HG03135 (cell line): ENCODE measurements around the gene FGD3.
"Not testable (repeated sequence)": the region's sequence is repeated elsewhere in the genome, so short reads cannot be mapped to it uniquely, and the experiment has no call there.

Source experiments
- ATAC-seq: cut with Tn5 transposase; IDR thresholded peaks from one replicate; pipeline ENCODE4 v1.9.1; 2021; ENCODE audit warnings: mild to moderate bottlenecking, moderate library complexity; ENCODE audit not compliant: unreplicated experiment

FGD3 gene

GRCh38 chr9:92947268-92948037 is at the start of gene FGD3:
TSS of gene FGD3 (plus strand) at chr9:92947523. CDS start at chr9:92976257, 28,734 bp downstream.
- no peak for ATAC-seq

- not testable (repeated sequence) for ATAC-seq
Observed at GRCh38 chr9:92905137-92905536, 42.2 kb upstream of the FGD3 start.

GRCh38 chr9:92911511-92912475 is 35.5 kb upstream of the FGD3 start:
- ATAC-seq: no peak

GRCh38 chr9:92917176-92917800 is 30.0 kb upstream of the FGD3 start:
- ATAC-seq: no peak

- ATAC-seq: no peak
Observed at GRCh38 chr9:92920437-92920836, 26.9 kb upstream of the FGD3 start.

GRCh38 chr9:92931606-92932005 is 15.7 kb upstream of the FGD3 start:
- no peak for ATAC-seq

GRCh38 chr9:92934321-92934720 is 13.0 kb upstream of the FGD3 start:
- no peak for ATAC-seq

- no peak for ATAC-seq
Observed at GRCh38 chr9:92938025-92938424, 9.3 kb upstream of the FGD3 start.

GRCh38 chr9:92941861-92942260 is 5.5 kb upstream of the FGD3 start:
- ATAC-seq: no peak

- ATAC-seq: no peak
Observed at GRCh38 chr9:92942688-92943616, 4.4 kb upstream of the FGD3 start.

- ATAC-seq: no peak
Observed at GRCh38 chr9:92944921-92945320, 2.4 kb upstream of the FGD3 start.

- ATAC-seq: no peak
Observed at GRCh38 chr9:92945796-92946195, 1.5 kb upstream of the FGD3 start.

- no peak for ATAC-seq
Observed at GRCh38 chr9:92948038-92948534, 763 bp downstream of the FGD3 start.

GRCh38 chr9:92948632-92949031 is 1.3 kb downstream of the FGD3 start:
- no peak for ATAC-seq

- ATAC-seq: no peak
Observed at GRCh38 chr9:92949266-92949982, 2.1 kb downstream of the FGD3 start.

- no peak for ATAC-seq
Observed at GRCh38 chr9:92950359-92950955, 3.1 kb downstream of the FGD3 start.

- no peak for ATAC-seq
Observed at GRCh38 chr9:92952906-92953610, 5.7 kb downstream of the FGD3 start.

GRCh38 chr9:92954049-92954861 is 6.9 kb downstream of the FGD3 start:
- no peak for ATAC-seq
